Measurements from ENCODE around the gene APLN.

- no peak for TF ChIP-seq EZH2 (IDR thresholded peaks at IDR 0.05; ENCODE audit: insufficient read depth, poor library complexity, severe bottlenecking)
- no peak for TF ChIP-seq EZH2phosphoT487 (IDR thresholded peaks at IDR 0.05; ENCODE audit: insufficient read depth, low read depth)
These were observed 55.3 kb downstream of the APLN start for GRCh38 chrX:129599499-129599898.

Data from GM23248 (cell line).